Measurements from ENCODE around the gene DLEU7. TPM values are rescaled to one million over a fixed set of nuclear protein-coding genes. Genes with fewer than 3 reads are reported as not detected.

DLEU7 gene
- total and polyA plus RNA-seq, 2 of the 8 experiments (the other 6 are each of a cell fraction or from before 2014, with no cell fraction given) = 4.9 to 5.2 TPM

DNA sequence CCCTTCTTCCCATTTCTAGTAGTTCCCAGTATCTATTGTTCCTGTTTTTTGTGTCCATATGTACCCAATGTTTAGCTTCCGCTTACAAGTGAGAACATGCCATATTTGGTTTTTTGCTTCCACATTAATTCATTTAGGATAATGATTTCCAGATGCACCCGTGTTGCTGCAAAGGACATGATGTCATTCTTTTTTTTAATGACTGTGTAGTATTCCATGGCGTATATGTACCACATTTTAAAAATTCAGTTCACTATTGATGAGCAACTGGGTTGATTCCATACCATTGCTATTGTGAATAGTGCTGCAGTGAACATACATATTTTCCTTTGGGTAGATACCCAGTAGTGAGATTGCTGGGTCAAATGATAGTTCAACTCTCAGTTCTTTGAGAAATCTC is 50.5 kb downstream of the DLEU7 start:
- Histone ChIP-seq H3K79me1 (ENCODE audit: low read depth, low read length) (no peaks in the 10 kb centered on the region), H3K79me2 (ENCODE audit: control insufficient read depth in 1 of 2, insufficient read depth in 2 of 2, low read length in 2 of 2) (no peaks in the 10 kb centered on the region), H3K27me3 (replicated peaks in 1 of 4; ENCODE audit: control insufficient read depth in 3 of 4, extremely low read depth in 1 of 4, insufficient read depth in 3 of 4, low read length in 3 of 4) (no peaks in the 10 kb centered on the region; a peak in 1 of 7 replicates), H3K4me1 (replicated peaks in 1 of 4; ENCODE audit: control insufficient read depth in 3 of 4, insufficient read depth in 4 of 4, low read length in 3 of 4) (no peaks in the 10 kb centered on the region), H3K23ac (ENCODE audit: insufficient read length) (no peak overlapping the region), H3K23me2 (ENCODE audit: low read depth, low read length) (no peaks in the 10 kb centered on the region), H3K4me2 (ENCODE audit: insufficient read depth in 1 of 2, low read depth in 2 of 2, low read length in 2 of 2) (no peak overlapping the region), H2BK15ac (ENCODE audit: low read length) (no peak overlapping the region), H2AFZ (ENCODE audit: low read length) (no peak overlapping the region), H3K4ac (replicated peaks; ENCODE audit: insufficient read length, low read depth, low read length) (no peak overlapping the region), H2BK12ac (ENCODE audit: low read depth, low read length) (no peak overlapping the region), H2BK5ac (ENCODE audit: low read depth, low read length) (no peak overlapping the region), H3K18ac (ENCODE audit: extremely low read depth, low read length) (no peak overlapping the region), H3K9me3 (ENCODE audit: insufficient read depth in 2 of 2, low read depth in 1 of 2, low read length in 1 of 2) (no peaks in the 10 kb centered on the region), H2BK120ac (replicated peaks; ENCODE audit: low read depth, low read length) (no peak overlapping the region), H2BK20ac (ENCODE audit: low read length) (no peak overlapping the region), H3K36me3 (ENCODE audit: control insufficient read depth in 2 of 4, insufficient read depth in 4 of 4, low read length in 3 of 4) (no peaks in the 10 kb centered on the region), H3K14ac (ENCODE audit: insufficient read length) (no peak overlapping the region), H3K27ac (ENCODE audit: low read depth, low read length) (no peak overlapping the region), H3K4me3 (ENCODE audit: extremely low read depth in 1 of 4, insufficient read depth in 2 of 4, low read depth in 3 of 4, low read length in 4 of 4) (no peak overlapping the region), H2AK5ac (ENCODE audit: low read depth, low read length) (no peak overlapping the region), H4K5ac (ENCODE audit: insufficient read length, low read depth, low read length) (no peak overlapping the region), H4K20me1 (replicated peaks in 1 of 2; ENCODE audit: control insufficient read depth in 1 of 2, insufficient read depth in 2 of 2, low read length in 2 of 2) (no peaks in the 10 kb centered on the region), H4K8ac (ENCODE audit: extremely low read depth, insufficient read depth, low read length) (no peak overlapping the region), H3K9ac (replicated peaks in 1 of 4; ENCODE audit: extremely low read depth in 1 of 4, low read depth in 3 of 4, low read length in 3 of 4) (no peak overlapping the region), H3K56ac (replicated peaks; ENCODE audit: insufficient read length, low read depth, low read length) (no peak overlapping the region), H4K91ac (replicated peaks; ENCODE audit: insufficient read length, low read length) (no peak overlapping the region)
- CTCF ChIA-PET (ENCODE audit: partially characterized antibody) = interaction anchor here (1.4 kb wide), 2 partner anchors 8 to 9 kb away, joined by 3 to 6 read pairs; no protein-coding TSS in a partner anchor
- FAIRE-seq (no peak), DNase-seq (ENCODE audit: low read depth in 1 of 2, low spot score in 2 of 2) (no peak)
- TF ChIP-seq JUND (IDR thresholded peaks at IDR 0.05; ENCODE audit: low read length) = no peak
- no peak for TF ChIP-seq CHD1 (IDR thresholded peaks at IDR 0.05; ENCODE audit: low read depth, low read length)
- TF ChIP-seq, protein P1, sequence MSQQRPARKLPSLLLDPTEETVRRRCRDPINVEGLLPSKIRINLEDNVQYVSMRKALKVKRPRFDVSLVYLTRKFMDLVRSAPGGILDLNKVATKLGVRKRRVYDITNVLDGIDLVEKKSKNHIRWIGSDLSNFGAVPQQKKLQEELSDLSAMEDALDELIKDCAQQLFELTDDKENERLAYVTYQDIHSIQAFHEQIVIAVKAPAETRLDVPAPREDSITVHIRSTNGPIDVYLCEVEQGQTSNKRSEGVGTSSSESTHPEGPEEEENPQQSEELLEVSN (IDR thresholded peaks at IDR 0.05) = no peak
- WGBS, 2 experiments (ENCODE audit: extremely low coverage in 1 of 2, insufficient coverage in 1 of 2, insufficient read length in 1 of 2, insufficient replicate concordance in 2 of 2, low coverage in 1 of 2, low lambda C conversion rate in 2 of 2, missing lambda C conversion rate in 1 of 2) = 84% methylated on average over 3 of the region's 3 CpGs; no CpG with 5 or more reads in 1 of the 2 experiments
- POLR2A ChIA-PET (ENCODE audit: partially characterized antibody) = no interaction called here

Measured in H1 (cell line).